ENCODE measurements around the gene PRPF38B. TPM values are rescaled to one million over a fixed set of nuclear protein-coding genes. Genes with fewer than 3 reads are reported as not detected.

The PRPF38B gene
- total RNA-seq, 1 experiment from 2014 or later: 50.5 TPM

- TF ChIP-seq CDX4 (CRISPR knock-in tag; IDR thresholded peaks at IDR 0.05; ENCODE audit: borderline replicate concordance) (no peak), ATF2 (CRISPR knock-in tag; IDR thresholded peaks at IDR 0.05; ENCODE audit: borderline replicate concordance, low read depth) (no peak), GTF2I (CRISPR knock-in tag; conservative IDR thresholded peaks at IDR 0.05) (no peak), NFATC4 (CRISPR knock-in tag; IDR thresholded peaks at IDR 0.05) (no peak), ZNF317 (CRISPR knock-in tag; IDR thresholded peaks at IDR 0.05; ENCODE audit: borderline replicate concordance, low read depth) (no peak), IRF2 (CRISPR knock-in tag; IDR thresholded peaks at IDR 0.05; ENCODE audit: borderline replicate concordance, low read depth) (no peak), ETV6 (CRISPR knock-in tag; IDR thresholded peaks at IDR 0.05) (no peak), MXD4 (CRISPR knock-in tag; IDR thresholded peaks at IDR 0.05; ENCODE audit: borderline replicate concordance) (no peak), MYBL2 (CRISPR knock-in tag; IDR thresholded peaks at IDR 0.05) (no peak), USF2 (CRISPR knock-in tag; IDR thresholded peaks at IDR 0.05) (no peak), ZBTB43 (CRISPR knock-in tag; IDR thresholded peaks at IDR 0.05) (no peak), CBFB (CRISPR knock-in tag; IDR thresholded peaks at IDR 0.05; ENCODE audit: low read depth) (no peak), ELF4 (CRISPR knock-in tag; IDR thresholded peaks at IDR 0.05; ENCODE audit: low read depth) (no peak)
- POLR2A ChIA-PET: no interaction called here
These were observed 38.5 kb upstream of the PRPF38B start for GRCh38 chr1:108653431-108654105.

GRCh38 chr1:108657356-108658080, 34.6 kb upstream of the PRPF38B start:
- H3K4me1 Mint-ChIP-seq: 0 out of 2 replicates have a peak, but pooled peaks cover 4% of the 10 kb centered on the region
- DNase-seq (ENCODE audit: low spot score): no peak
- CTCF ChIA-PET: no interaction called here
- TF ChIP-seq SP1 (CRISPR knock-in tag; conservative IDR thresholded peaks at IDR 0.05) (no peak), E2F1 (CRISPR knock-in tag; IDR thresholded peaks at IDR 0.05) (no peak), JAZF1 (CRISPR knock-in tag; IDR thresholded peaks at IDR 0.05) (no peak), USF1 (CRISPR knock-in tag; IDR thresholded peaks at IDR 0.05) (no peak), GTF2I (CRISPR knock-in tag; conservative IDR thresholded peaks at IDR 0.05) (no peak), MYBL2 (CRISPR knock-in tag; IDR thresholded peaks at IDR 0.05) (no peak), MLX (CRISPR knock-in tag; IDR thresholded peaks at IDR 0.05) (no peak), ZNF396 (CRISPR knock-in tag; IDR thresholded peaks at IDR 0.05; ENCODE audit: borderline replicate concordance) (no peak), PRRX2 (CRISPR knock-in tag; IDR thresholded peaks at IDR 0.05) (no peak), ETV6 (CRISPR knock-in tag; IDR thresholded peaks at IDR 0.05) (no peak), E2F5 (CRISPR knock-in tag; IDR thresholded peaks at IDR 0.05) (no peak), MAX (CRISPR knock-in tag; IDR thresholded peaks at IDR 0.05) (no peak), CBFB (CRISPR knock-in tag; IDR thresholded peaks at IDR 0.05; ENCODE audit: low read depth) (no peak), HMGA2 (CRISPR knock-in tag; IDR thresholded peaks at IDR 0.05) (no peak), TCF7 (CRISPR knock-in tag; IDR thresholded peaks at IDR 0.05; ENCODE audit: low read depth) (no peak)

More at GRCh38 chr1:108653431-108654105, 38.5 kb upstream of the PRPF38B start:
- Mint-ChIP-seq H3K27ac (no peak overlapping the region), H3K9me3 (peaks cover 11% of the 10 kb centered on the region), H3K27me3 (ENCODE audit: low read depth) (no peaks in the 10 kb centered on the region; the same call in 1 of the 2 replicates), H3K36me3 (no peaks in the 10 kb centered on the region), H3K4me3 (no peak overlapping the region), H3K4me1 (no peaks in the 10 kb centered on the region)
- CTCF ChIA-PET: no interaction called here
- ATAC-seq (no peak), DNase-seq (ENCODE audit: low spot score) (no peak)

More at GRCh38 chr1:108657356-108658080, 34.6 kb upstream of the PRPF38B start:
- ATAC-seq: no peak
- POLR2A ChIA-PET: no interaction called here
- no peaks in the 10 kb centered on the region for H3K36me3 Mint-ChIP-seq
- peaks cover 30% of the 10 kb centered on the region for H3K27me3 Mint-ChIP-seq (ENCODE audit: low read depth)
- H3K27ac Mint-ChIP-seq: no peak overlapping the region
- no peak overlapping the region for H3K4me3 Mint-ChIP-seq
- peaks cover 4% of the 10 kb centered on the region for H3K9me3 Mint-ChIP-seq

Data from WTC11 (cell line).